Measurements from ENCODE around the gene SCGB1D2.

Gene SCGB1D2

DNA sequence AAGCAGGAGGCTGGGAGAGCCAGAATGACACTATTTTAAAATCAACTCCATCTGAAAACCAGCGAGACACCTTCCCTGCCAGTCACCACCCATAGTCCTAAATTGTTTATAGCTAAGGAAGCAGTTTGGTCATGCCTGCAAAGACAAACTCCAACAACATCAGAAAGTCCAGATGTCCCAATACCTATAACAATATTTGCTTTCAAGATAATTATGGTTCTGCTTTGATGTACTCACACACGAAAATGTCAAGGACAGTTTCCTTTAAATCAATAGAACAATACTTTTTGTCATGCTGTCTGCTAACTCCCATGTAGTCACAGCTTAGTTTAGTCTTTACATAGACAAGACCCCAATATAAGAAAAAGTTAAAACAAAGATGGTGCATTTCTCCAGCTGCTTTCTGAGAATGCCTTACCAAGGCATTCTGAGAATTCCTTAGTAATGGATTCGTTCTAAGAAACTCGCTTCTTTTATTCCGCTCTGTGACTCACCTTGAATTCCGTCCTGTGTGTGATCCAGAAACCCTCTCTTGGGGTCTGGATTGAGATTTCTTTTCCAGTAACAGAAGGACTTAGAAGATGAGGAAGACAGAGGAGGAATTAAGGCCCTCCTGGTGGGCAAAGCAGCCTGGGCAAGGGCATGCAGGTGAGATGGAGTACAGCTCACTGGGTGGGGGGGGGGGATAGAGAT is 18.4 kb downstream of the SCGB1D2 start:
- DNase-seq: no peak

DNA sequence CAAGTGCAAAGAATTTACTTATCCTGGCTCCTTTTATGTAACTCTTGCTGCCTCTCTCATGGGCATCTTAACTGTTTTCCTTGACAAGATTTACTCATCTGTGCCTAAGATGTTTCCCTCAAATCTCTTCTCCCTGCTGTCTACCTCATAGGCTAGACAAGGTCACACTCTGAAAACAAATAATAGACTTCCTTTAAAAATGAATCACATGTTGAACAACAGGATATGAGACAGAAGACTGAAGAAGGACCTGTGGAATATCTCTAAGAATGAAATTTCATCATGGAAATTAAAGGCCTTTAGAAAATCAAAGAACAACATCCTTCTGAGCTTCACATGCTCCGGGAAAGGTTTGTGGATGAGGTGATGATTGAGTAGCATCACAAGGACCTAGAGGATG is 22.0 kb downstream of the SCGB1D2 start:
- no peak for DNase-seq

DNA sequence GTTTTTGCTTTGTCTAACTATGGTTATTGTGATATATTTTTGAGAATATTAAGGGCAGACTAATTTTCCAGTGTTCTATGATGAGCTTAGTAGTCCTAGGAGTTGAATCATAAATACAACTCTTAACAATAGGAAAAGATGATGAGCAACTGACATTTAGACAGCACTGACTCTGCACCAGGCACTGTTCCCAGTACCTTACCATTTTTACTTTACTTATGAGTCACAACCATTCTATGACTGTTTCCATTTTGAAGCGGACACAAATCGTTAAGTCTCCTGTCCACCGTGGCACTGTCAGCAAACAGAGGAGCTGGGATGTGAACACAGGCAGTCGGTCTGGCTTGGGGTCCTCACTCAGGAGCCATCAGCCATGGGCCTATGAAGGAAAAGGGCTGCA is 24.5 kb downstream of the SCGB1D2 start:
- DNase-seq: peak in 2 of 56 donors; percentile 4 to 10

DNA sequence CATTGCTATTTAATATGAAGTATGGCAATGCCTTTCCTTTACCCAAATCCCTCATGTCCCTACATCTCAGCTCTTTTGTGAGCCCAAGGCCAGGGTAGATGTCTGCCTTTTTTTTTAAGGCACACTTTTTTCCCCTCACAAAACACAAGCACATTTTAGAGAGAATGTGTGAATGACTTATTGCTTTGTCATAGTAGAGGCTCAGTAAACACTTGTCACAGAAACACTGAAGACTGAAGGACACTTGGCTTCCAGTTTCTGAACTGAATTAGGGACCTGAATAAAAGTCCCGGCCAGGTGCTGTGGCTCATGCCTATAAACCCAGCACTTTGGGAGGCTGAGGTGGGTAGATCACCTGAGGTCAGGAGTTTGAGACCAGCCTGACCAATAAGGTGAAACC is 25.0 kb downstream of the SCGB1D2 start:
- DNase-seq: no peak

DNA sequence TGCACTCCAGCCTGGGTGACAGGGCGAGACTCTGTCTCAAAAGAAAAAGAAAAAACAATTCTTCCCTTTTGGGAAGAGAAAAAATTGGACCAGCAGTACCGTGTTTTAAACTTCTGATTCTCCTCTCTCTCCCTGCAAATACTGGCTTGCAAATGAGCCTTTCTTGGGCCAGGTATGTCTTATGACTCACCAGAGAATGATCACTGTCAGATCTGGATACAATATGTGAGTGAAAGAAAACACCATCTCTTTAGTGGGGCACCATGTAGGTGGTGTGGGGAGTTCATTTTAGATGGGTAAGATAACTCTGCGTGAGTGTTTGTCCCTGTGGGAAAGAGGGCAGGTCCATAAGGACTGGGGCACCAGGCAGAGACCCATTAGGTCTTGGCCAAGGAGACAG is 25.5 kb downstream of the SCGB1D2 start:
- no peak for DNase-seq

DNA sequence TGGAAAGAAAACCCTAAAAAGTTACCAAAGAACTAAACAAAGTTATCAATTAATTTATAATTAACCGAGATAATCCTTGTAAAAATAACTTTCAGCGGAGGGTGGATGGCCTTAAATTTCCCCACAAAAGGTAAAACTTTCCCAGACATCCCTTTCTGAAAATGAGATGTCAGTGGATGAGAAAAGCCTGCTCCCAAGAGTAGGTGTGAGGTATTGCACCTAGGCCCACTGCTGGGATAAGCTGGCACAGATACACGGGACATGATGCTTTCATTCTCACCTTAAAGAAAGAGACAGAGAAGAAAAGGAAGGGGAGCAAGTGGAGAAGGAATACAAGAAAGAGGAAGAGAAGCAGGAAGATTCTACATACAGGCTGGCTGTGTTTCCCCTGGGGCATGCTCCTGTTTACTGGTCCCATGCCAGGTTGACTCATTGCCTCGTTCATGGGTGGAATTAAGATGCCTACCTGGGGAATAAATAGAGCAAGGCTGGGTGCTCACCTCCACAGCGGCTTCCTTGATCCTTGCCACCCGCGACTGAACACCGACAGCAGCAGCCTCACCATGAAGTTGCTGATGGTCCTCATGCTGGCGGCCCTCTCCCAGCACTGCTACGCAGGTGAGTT is 27.7 kb downstream of the SCGB1D2 start, which contains the start of gene SCGB2A2:
SCGB2A2 (plus strand) TSS at position 505 of the 625 bp plus-strand sequence; CDS start at position 564, 59 bp downstream.
- DNase-seq: no peak

DNA sequence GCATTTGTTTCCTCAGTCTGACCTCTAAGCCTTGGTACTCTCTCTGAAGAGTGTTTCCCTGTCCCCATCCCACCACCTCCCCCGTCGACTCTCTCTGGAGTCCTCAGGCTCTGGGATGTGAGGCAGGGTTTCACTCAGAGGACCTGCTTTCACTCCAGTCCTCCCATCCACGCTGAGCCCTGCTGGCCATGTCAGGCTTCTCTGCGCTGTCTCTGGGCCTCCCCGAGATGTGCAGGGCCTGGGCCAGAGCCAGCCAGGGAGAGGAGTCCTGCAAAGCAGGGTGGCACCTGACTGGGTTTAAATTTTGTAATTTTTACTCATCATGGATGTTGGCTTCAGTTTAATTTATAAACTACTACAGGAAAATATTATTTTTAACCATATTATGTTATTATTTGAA is 31.2 kb downstream of the SCGB1D2 start:
- DNase-seq: no peak

DNA sequence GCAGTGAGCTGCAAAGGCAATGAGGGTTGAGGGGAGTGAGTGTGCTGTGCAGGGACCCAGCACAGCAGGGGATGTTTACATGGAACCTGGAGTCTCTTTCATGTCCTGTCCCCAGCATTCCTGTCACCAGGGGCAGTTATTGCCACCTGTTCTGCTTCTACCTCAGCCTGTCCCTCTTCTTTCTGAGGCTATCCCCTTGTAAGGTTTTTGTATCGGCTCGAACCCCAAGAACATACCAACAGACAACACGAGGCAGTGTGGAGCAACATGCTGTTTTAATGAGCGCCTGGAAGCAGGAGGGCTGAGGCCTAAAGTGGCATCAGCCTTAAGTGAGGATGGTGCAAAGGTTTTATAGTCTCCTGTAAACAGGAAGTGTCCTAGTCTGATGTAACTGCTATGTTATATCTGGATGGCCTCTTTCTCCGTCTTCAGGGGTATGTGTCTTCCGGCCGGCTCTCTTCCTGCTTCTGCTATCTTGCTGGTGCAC is 31.8 kb downstream of the SCGB1D2 start:
- DNase-seq: no peak

DNA sequence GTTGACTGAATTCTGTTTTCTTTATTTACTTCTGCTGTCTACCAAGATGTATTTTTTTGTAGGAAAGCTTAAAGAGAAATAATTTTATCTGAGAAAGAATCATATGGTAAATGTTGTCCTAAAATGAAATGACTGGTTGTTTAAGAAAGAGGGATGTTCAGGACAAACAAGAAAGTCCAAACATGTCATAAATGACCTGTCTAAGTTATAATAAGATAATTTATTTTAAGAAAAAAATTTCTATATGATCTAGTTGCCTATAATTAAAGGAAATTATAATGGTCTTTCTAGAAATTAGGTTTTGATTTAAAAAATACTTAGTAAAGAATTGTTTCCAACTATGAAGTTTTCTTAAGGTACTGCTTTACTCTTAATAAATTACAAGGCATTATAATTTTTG is 38.4 kb downstream of the SCGB1D2 start:
- no peak for DNase-seq

Data from nucleus accumbens (tissue), 56 donors.